ENCODE results near the gene ESR2.

DNA sequence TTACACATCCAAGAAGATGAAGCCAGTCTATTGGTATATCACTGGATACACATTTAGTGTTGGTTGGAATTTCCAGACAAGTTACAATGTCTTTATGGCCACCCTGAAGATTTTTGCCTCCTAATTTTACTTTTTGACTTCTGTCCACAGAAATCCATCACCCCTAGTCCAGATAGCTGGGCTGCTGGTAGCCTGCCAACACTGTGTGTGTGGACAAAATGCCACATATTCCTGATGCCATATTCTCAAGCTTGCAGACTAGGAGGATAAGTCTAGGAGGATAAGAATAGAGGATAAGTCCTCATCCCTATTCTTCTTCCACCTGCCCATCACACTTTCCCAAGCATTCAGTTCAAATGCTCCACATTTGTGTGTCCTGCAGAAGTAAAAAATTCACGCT, 4.6 kb downstream of the ESR2 start:
- no peak for TF ChIP-seq POLR2A (IDR thresholded peaks at IDR 0.05)
- TF ChIP-seq CTCF (IDR thresholded peaks at IDR 0.05 in 4 of 5, conservative IDR thresholded peaks at IDR 0.05 in 1 of 5), result no peak
